ENCODE results near the gene TENM4. TPM values are rescaled to one million over a fixed set of nuclear protein-coding genes. Genes with fewer than 3 reads are reported as not detected.
A peak's percentile ranks its signal among the peaks of the same experiment; 100 is the strongest.
"Not testable (repeated sequence)": the region's sequence is repeated elsewhere in the genome, so short reads cannot be mapped to it uniquely, and the experiment has no call there.

The TENM4 gene
- total and polyA plus RNA-seq, 4 experiments from 2014 or later: 0.25 to 0.28 TPM; not detected in 2

GRCh38 chr11:78981153-78981552 lies 459.7 kb downstream of the TENM4 start:
- intact Hi-C loops (cut with micrococcal nuclease): no loop called here
- no peak overlapping the region for H3K27ac ChIP-seq (ENCODE audit: low read depth, low read length)
- POLR2A ChIA-PET (ENCODE audit: partially characterized antibody): no interaction called here
- no peaks in the 10 kb centered on the region for H3K36me3 ChIP-seq (ENCODE audit: insufficient read depth, low read length)
- no peak for DNase-seq
- H3K9me3 ChIP-seq (ENCODE audit: control insufficient read depth in 1 of 2, low read length in 2 of 2): no peaks in the 10 kb centered on the region
- Mint-ChIP-seq H3K4me1 (no peaks in the 10 kb centered on the region), H3K27me3 (peaks cover 0 to 3% of the 10 kb centered on the region in 2 donors), H3K36me3 (no peaks in the 10 kb centered on the region), H3K9me3 (peaks cover 0 to 7% (median 0%) of the 10 kb centered on the region in 8 donors), H3K4me3 (no peak overlapping the region), H3K27ac (no peak overlapping the region)
- H3K4me3 ChIP-seq (ENCODE audit: low read length in 2 of 2): no peak overlapping the region
- H3K4me1 ChIP-seq (ENCODE audit: insufficient read depth, low read length): no peaks in the 10 kb centered on the region
- H3K27me3 ChIP-seq (ENCODE audit: insufficient read depth, low read length): no peaks in the 10 kb centered on the region
- CTCF ChIA-PET (ENCODE audit: partially characterized antibody): no interaction called here

DNA sequence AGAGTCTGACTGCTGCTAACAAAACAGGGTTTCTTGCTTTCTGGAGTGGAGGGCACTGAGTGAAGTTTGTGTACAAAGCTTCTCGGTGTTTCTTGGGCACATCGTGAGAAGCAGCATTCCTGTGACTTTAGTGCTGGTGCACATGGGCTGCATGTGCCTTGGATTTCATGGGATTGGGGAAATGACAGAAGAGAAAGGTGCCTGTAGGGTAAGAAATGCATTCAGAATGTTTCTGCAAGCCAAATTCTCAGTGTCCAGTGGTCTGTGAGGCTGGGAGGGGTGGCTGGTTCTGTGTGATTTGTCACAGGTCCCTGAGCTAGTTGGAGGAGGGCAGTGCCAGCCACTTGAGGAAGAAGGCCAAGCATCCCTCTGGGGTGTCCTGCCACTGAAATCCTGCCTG lies 462.0 kb downstream of the TENM4 start:
- no peak for DNase-seq
- H3K9me3 ChIP-seq (ENCODE audit: control insufficient read depth in 1 of 2, low read length in 2 of 2): no peaks in the 10 kb centered on the region
- Mint-ChIP-seq H3K9me3 (peaks cover 0 to 7% (median 1%) of the 10 kb centered on the region in 8 donors), H3K27ac (peak overlapping the region in 1 of 7 donors; percentile 40), H3K4me1 (no peaks in the 10 kb centered on the region), H3K4me3 (no peak overlapping the region), H3K27me3 (peaks cover 0 to 1% of the 10 kb centered on the region in 2 donors), H3K36me3 (no peaks in the 10 kb centered on the region)
- CTCF ChIA-PET (ENCODE audit: partially characterized antibody): no interaction called here
- intact Hi-C loops (cut with micrococcal nuclease): no loop called here
- no peak overlapping the region for H3K27ac ChIP-seq (ENCODE audit: low read depth, low read length)
- no peak overlapping the region for H3K4me3 ChIP-seq (ENCODE audit: low read length in 2 of 2)
- no peaks in the 10 kb centered on the region for H3K4me1 ChIP-seq (ENCODE audit: insufficient read depth, low read length)
- POLR2A ChIA-PET (ENCODE audit: partially characterized antibody): no interaction called here
- H3K27me3 ChIP-seq (ENCODE audit: insufficient read depth, low read length): no peaks in the 10 kb centered on the region
- H3K36me3 ChIP-seq (ENCODE audit: insufficient read depth, low read length): no peaks in the 10 kb centered on the region

DNA sequence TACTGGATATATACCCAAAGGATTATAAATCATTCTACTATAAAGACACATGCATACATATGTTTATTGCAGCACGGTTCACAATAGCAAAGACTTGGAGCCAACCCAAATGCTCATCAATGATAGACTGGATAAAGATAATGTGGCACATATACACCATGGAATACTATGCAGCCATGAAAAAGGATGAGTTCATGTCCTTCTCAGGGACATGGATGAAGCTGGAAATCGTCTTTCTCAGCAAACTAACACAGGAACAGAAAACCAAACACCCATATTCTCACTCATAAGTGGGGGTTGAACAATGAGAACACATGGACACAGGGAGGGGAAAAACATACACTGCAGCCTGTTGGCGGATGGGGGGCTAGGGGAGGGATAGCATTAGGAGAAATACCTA lies 463.0 kb downstream of the TENM4 start:
- H3K27me3 ChIP-seq (ENCODE audit: insufficient read depth, low read length); H3K4me1 Mint-ChIP-seq; H3K27me3 Mint-ChIP-seq; H3K36me3 Mint-ChIP-seq; H3K36me3 ChIP-seq (ENCODE audit: insufficient read depth, low read length); intact Hi-C loops (cut with micrococcal nuclease); H3K9me3 ChIP-seq (ENCODE audit: control insufficient read depth in 1 of 2, low read length in 2 of 2); DNase-seq; H3K9me3 Mint-ChIP-seq; H3K4me1 ChIP-seq (ENCODE audit: insufficient read depth, low read length); H3K27ac ChIP-seq (ENCODE audit: low read depth, low read length); H3K27ac Mint-ChIP-seq; H3K4me3 ChIP-seq (ENCODE audit: low read length in 2 of 2); CTCF ChIA-PET (ENCODE audit: partially characterized antibody); H3K4me3 Mint-ChIP-seq; POLR2A ChIA-PET (ENCODE audit: partially characterized antibody): not testable (repeated sequence)

DNA sequence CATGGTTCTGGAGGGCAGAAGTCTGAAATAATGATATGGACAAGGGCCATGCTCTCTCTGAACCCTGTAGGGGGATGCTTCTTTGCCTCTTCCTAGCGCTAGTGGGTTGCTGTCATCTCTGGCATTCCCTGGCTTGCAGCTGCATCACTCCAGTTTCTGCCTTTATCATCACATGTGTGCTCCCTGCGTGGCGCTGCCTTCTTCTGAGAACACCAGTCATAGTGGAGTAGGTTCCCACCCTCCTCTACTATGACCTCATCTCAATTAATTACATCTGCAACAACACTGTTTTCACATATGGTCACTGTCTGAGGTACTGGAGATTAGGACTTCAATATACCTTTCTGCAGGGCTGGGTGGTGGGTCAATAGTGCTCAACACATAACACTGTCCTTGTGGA lies 463.8 kb downstream of the TENM4 start:
- Histone ChIP-seq H3K9me3 (ENCODE audit: control insufficient read depth in 1 of 2, low read length in 2 of 2) (no peaks in the 10 kb centered on the region), H3K4me3 (ENCODE audit: low read length in 2 of 2) (no peak overlapping the region), H3K27me3 (ENCODE audit: insufficient read depth, low read length) (no peaks in the 10 kb centered on the region), H3K27ac (ENCODE audit: low read depth, low read length) (no peak overlapping the region), H3K4me1 (ENCODE audit: insufficient read depth, low read length) (no peaks in the 10 kb centered on the region), H3K36me3 (ENCODE audit: insufficient read depth, low read length) (no peaks in the 10 kb centered on the region)
- H3K36me3 Mint-ChIP-seq: no peaks in the 10 kb centered on the region
- no peak for DNase-seq
- peaks cover 0 to 3% of the 10 kb centered on the region in 2 donors for H3K27me3 Mint-ChIP-seq
- no peak overlapping the region for H3K27ac Mint-ChIP-seq
- CTCF ChIA-PET (ENCODE audit: partially characterized antibody): no interaction called here
- H3K9me3 Mint-ChIP-seq: peaks cover 0 to 7% (median 1%) of the 10 kb centered on the region in 8 donors
- POLR2A ChIA-PET (ENCODE audit: partially characterized antibody): no interaction called here
- H3K4me1 Mint-ChIP-seq: no peaks in the 10 kb centered on the region
- H3K4me3 Mint-ChIP-seq: no peak overlapping the region
- intact Hi-C loops (cut with micrococcal nuclease): no loop called here

DNA sequence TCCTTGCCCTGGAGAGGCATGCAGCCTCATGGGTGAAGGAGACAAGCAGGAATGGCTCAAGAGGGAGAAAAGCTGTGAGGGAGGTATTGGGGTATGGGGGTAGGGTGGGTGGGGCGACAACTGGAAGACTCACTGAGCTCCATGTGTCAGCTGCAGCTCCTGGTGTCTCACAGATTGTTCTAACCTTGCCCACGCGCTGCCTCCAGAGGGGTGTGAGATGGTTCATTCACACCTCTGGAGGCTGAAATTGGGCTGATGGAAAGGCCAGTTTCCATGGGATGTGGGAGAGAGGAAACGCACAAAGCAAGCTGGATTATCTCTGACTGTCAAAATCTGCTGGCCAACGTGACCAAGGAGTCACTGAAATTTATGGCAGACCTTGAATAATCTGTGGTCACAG lies 465.7 kb downstream of the TENM4 start:
- Histone ChIP-seq H3K4me3 (ENCODE audit: low read length in 2 of 2) (no peak overlapping the region), H3K4me1 (ENCODE audit: insufficient read depth, low read length) (no peaks in the 10 kb centered on the region), H3K9me3 (ENCODE audit: control insufficient read depth in 1 of 2, low read length in 2 of 2) (no peaks in the 10 kb centered on the region), H3K27me3 (ENCODE audit: insufficient read depth, low read length) (no peaks in the 10 kb centered on the region), H3K27ac (ENCODE audit: low read depth, low read length) (no peak overlapping the region), H3K36me3 (ENCODE audit: insufficient read depth, low read length) (no peaks in the 10 kb centered on the region)
- ChIA-PET POLR2A (ENCODE audit: partially characterized antibody) (no interaction called here), CTCF (ENCODE audit: partially characterized antibody) (no interaction called here)
- H3K4me3 Mint-ChIP-seq: no peak overlapping the region
- no peak for DNase-seq
- H3K27me3 Mint-ChIP-seq: peaks cover 0 to 1% of the 10 kb centered on the region in 2 donors
- H3K27ac Mint-ChIP-seq: no peak overlapping the region
- peaks cover 0 to 7% (median 1%) of the 10 kb centered on the region in 8 donors for H3K9me3 Mint-ChIP-seq
- no peaks in the 10 kb centered on the region for H3K4me1 Mint-ChIP-seq
- intact Hi-C loops (cut with micrococcal nuclease): no loop called here
- no peaks in the 10 kb centered on the region for H3K36me3 Mint-ChIP-seq

- ChIA-PET POLR2A (ENCODE audit: partially characterized antibody) (no interaction called here), CTCF (ENCODE audit: partially characterized antibody) (no interaction called here)
- Mint-ChIP-seq H3K27me3 (peaks cover 0 to 1% of the 10 kb centered on the region in 2 donors), H3K9me3 (peaks cover 0 to 7% (median 1%) of the 10 kb centered on the region in 8 donors), H3K4me1 (no peaks in the 10 kb centered on the region), H3K36me3 (no peaks in the 10 kb centered on the region), H3K27ac (no peak overlapping the region), H3K4me3 (no peak overlapping the region)
- Histone ChIP-seq H3K27ac (ENCODE audit: low read depth, low read length) (no peak overlapping the region), H3K9me3 (ENCODE audit: control insufficient read depth in 1 of 2, low read length in 2 of 2) (no peaks in the 10 kb centered on the region), H3K36me3 (ENCODE audit: insufficient read depth, low read length) (no peaks in the 10 kb centered on the region), H3K4me1 (ENCODE audit: insufficient read depth, low read length) (no peaks in the 10 kb centered on the region), H3K4me3 (ENCODE audit: low read length in 2 of 2) (no peak overlapping the region), H3K27me3 (ENCODE audit: insufficient read depth, low read length) (no peaks in the 10 kb centered on the region)
- intact Hi-C loops (cut with micrococcal nuclease): no loop called here
- no peak for DNase-seq
Measured at GRCh38 chr11:78973876-78974275, 467.0 kb downstream of the TENM4 start.

DNA sequence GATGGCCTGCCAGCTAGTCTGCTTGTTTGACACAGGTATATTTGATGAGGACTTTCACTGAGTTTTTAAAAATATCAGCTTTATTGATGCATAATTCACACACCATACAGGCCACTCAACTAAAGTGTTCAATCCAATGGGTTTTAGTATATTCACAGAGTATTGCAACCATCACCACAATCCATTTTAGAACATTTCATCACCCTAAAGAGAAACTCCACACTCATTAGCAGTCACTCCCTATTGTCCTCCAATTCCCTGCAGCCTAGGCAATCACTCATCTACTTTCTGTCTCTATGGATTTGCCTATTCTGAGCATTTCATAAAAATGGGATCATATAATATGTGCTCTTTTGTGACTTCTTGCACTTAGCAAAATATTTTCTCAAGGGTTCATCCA lies 468.2 kb downstream of the TENM4 start:
- DNase-seq: no peak
- CTCF ChIA-PET (ENCODE audit: partially characterized antibody): no interaction called here
- Histone ChIP-seq H3K27ac (ENCODE audit: low read depth, low read length) (no peak overlapping the region), H3K9me3 (ENCODE audit: control insufficient read depth in 1 of 2, low read length in 2 of 2) (no peaks in the 10 kb centered on the region), H3K4me1 (ENCODE audit: insufficient read depth, low read length) (no peaks in the 10 kb centered on the region), H3K27me3 (ENCODE audit: insufficient read depth, low read length) (no peaks in the 10 kb centered on the region), H3K36me3 (ENCODE audit: insufficient read depth, low read length) (no peaks in the 10 kb centered on the region), H3K4me3 (ENCODE audit: low read length in 2 of 2) (no peak overlapping the region)
- Mint-ChIP-seq H3K27ac (no peak overlapping the region), H3K4me3 (no peak overlapping the region), H3K4me1 (no peaks in the 10 kb centered on the region), H3K36me3 (no peaks in the 10 kb centered on the region), H3K27me3 (peaks cover 0 to 1% of the 10 kb centered on the region in 2 donors), H3K9me3 (peaks cover 0 to 4% (median 0%) of the 10 kb centered on the region in 8 donors)
- POLR2A ChIA-PET (ENCODE audit: partially characterized antibody): no interaction called here
- intact Hi-C loops (cut with micrococcal nuclease): no loop called here

DNA sequence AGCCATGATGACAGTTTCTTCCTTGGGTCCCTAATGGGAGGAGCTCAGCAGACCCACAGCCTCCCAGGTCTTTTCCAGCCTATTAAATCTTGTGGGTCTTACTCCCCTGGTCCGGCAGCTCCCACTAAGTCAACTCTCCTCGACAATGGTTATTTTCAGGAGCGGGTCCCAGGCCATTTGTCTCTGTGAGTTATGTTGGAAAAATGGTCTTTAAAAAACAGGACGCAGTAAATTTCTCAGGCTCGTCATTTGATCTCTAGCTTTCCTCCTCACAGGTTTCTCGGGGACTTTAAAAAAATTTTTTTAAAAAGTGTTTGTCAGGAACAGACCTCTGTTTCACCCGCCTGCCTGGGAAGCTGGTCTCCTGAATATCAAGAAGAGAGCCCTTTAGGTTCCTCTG lies 468.7 kb downstream of the TENM4 start:
- Histone ChIP-seq H3K27ac (ENCODE audit: low read depth, low read length) (no peak overlapping the region), H3K9me3 (ENCODE audit: control insufficient read depth in 1 of 2, low read length in 2 of 2) (no peaks in the 10 kb centered on the region), H3K36me3 (ENCODE audit: insufficient read depth, low read length) (no peaks in the 10 kb centered on the region), H3K27me3 (ENCODE audit: insufficient read depth, low read length) (no peaks in the 10 kb centered on the region), H3K4me3 (ENCODE audit: low read length in 2 of 2) (no peak overlapping the region), H3K4me1 (ENCODE audit: insufficient read depth, low read length) (no peaks in the 10 kb centered on the region)
- POLR2A ChIA-PET (ENCODE audit: partially characterized antibody): no interaction called here
- H3K36me3 Mint-ChIP-seq: no peaks in the 10 kb centered on the region
- no peak for DNase-seq
- CTCF ChIA-PET (ENCODE audit: partially characterized antibody): no interaction called here
- H3K27ac Mint-ChIP-seq: no peak overlapping the region
- no peak overlapping the region for H3K4me3 Mint-ChIP-seq
- H3K27me3 Mint-ChIP-seq: peaks cover 0 to 1% of the 10 kb centered on the region in 2 donors
- H3K4me1 Mint-ChIP-seq: no peaks in the 10 kb centered on the region
- intact Hi-C loops (cut with micrococcal nuclease): no loop called here
- peaks cover 0 to 2% (median 0%) of the 10 kb centered on the region in 8 donors for H3K9me3 Mint-ChIP-seq

Data from CD4-positive, alpha-beta memory T cell (primary cell).